IMR-90 (cell line): ENCODE data around the gene PTCHD4. TPM values are rescaled to one million over a fixed set of nuclear protein-coding genes. Genes with fewer than 3 reads are reported as not detected.

ENCODE experiments used
- ATAC-seq: fragments of 200-7000 bp; cut with Tn5 transposase; 2 replicates; pipeline ENCODE4 v1.9.1; 2020; ENCODE audit warnings: low read depth, mild to moderate bottlenecking, moderate library complexity
- Bru-seq: library from RNA; stranded (reverse); fragments of 400-500 nt; gene quantifications from one replicate; lab custom pipeline; 2021; lab: Mats Ljungman, UMichigan
- BruChase-seq, 2 experiments: library from RNA; stranded (reverse); fragments of 400-500 nt; gene quantifications; one replicate each; lab custom pipeline; 2021; lab: Mats Ljungman, UMichigan
- BruUV-seq: library from RNA; stranded (reverse); fragments of 400-500 nt; replicated peaks from 2 replicates; lab custom pipeline; 2021; lab: Mats Ljungman, UMichigan
- CTCF ChIA-PET: fragments of 300-600 bp; formaldehyde crosslinking; extraction: SDS; loops from one replicate; lab custom pipeline; 2021; ENCODE audit warnings: antibody characterized with exemption; lab: Yijun Ruan, JAX
- POLR2A ChIA-PET: fragments of 300-600 bp; sonication (Branson Sonifier 250); formaldehyde crosslinking; loops from one replicate; lab custom pipeline; 2022; ENCODE audit warnings: antibody characterized with exemption; ENCODE audit not compliant: unreplicated experiment; lab: Charles Lee
- DNase-seq: peaks from one replicate; pipeline ENCODE4 v3.0.0; 2013
- H2AFZ ChIP-seq: replicated peaks from 2 replicates; pipeline ENCODE3; 2013; ENCODE audit warnings: low read length, mild to moderate bottlenecking; ENCODE audit not compliant: poor library complexity
- H2AK5ac ChIP-seq: 2 replicates; pipeline ENCODE4 v1.6.1; 2013; ENCODE audit warnings: low read depth, low read length, inconsistent platforms
- H2AK9ac ChIP-seq: replicated peaks from 2 replicates; pipeline ENCODE3; 2013; ENCODE audit warnings: mild to moderate bottlenecking, low read depth, low read length, moderate library complexity; ENCODE audit not compliant: poor library complexity
- H2BK120ac ChIP-seq: 2 replicates; pipeline ENCODE4 v1.6.1; 2013; ENCODE audit warnings: low read depth, low read length, inconsistent platforms
- H2BK15ac ChIP-seq: 3 replicates; pipeline ENCODE4 v1.6.1; 2013; ENCODE audit warnings: low read depth, low read length, inconsistent platforms
- H2BK20ac ChIP-seq: 2 replicates; pipeline ENCODE4 v1.6.1; 2013; ENCODE audit warnings: low read depth, mild to moderate bottlenecking, inconsistent platforms, low read length, moderate library complexity
- H2BK5ac ChIP-seq: 2 replicates; pipeline ENCODE4 v1.6.1; 2013; ENCODE audit warnings: mild to moderate bottlenecking, low read depth, low read length, inconsistent platforms; ENCODE audit not compliant: poor library complexity, severe bottlenecking
- H3K14ac ChIP-seq: replicated peaks from 2 replicates; pipeline ENCODE4 v1.6.1; 2013; ENCODE audit warnings: low read depth, low read length, inconsistent platforms
- H3K18ac ChIP-seq: 2 replicates; pipeline ENCODE4 v1.6.1; 2013; ENCODE audit warnings: low read depth, low read length, control low read depth
- H3K23ac ChIP-seq: 2 replicates; pipeline ENCODE4 v1.6.1; 2013; ENCODE audit warnings: low read depth, low read length, inconsistent platforms
- H3K27ac ChIP-seq: 2 replicates; pipeline ENCODE4 v1.5.1; 2013; ENCODE audit warnings: mild to moderate bottlenecking, control low read depth, low read length; ENCODE audit not compliant: insufficient read depth
- H3K27me3 ChIP-seq: 2 replicates; pipeline ENCODE4 v1.6.1; 2013; ENCODE audit warnings: low read length; ENCODE audit not compliant: control insufficient read depth, insufficient read depth
- H3K36me3 ChIP-seq: 2 replicates; pipeline ENCODE4 v1.6.1; 2013; ENCODE audit warnings: low read length, mixed read lengths; ENCODE audit not compliant: control insufficient read depth, insufficient read depth
- H3K4ac ChIP-seq: 2 replicates; pipeline ENCODE4 v1.6.1; 2013; ENCODE audit warnings: low read depth, low read length, inconsistent platforms
- H3K4me1 ChIP-seq: 2 replicates; pipeline ENCODE4 v1.6.1; 2013; ENCODE audit warnings: low read length, mixed read lengths; ENCODE audit not compliant: control insufficient read depth, insufficient read depth
- H3K4me2 ChIP-seq: 2 replicates; pipeline ENCODE4 v1.6.1; 2013; ENCODE audit warnings: low read depth, mild to moderate bottlenecking, control low read depth, low read length, moderate library complexity
- H3K4me3 ChIP-seq: 2 replicates; pipeline ENCODE4 v1.5.1; 2013; ENCODE audit warnings: low read depth, mild to moderate bottlenecking, control low read depth, low read length, moderate library complexity; ENCODE audit not compliant: insufficient read depth
- H3K56ac ChIP-seq: 2 replicates; pipeline ENCODE4 v1.6.1; 2013; ENCODE audit warnings: low read length, inconsistent platforms; ENCODE audit not compliant: insufficient read depth; ENCODE audit errors: extremely low read depth
- H3K79me1 ChIP-seq, 2 experiments: 2 replicates each; pipeline ENCODE4 v1.6.1; 2013; ENCODE audit warnings: low read length in 2 of 2, inconsistent platforms in 1 of 2, low read depth in 1 of 2
- H3K9ac ChIP-seq: 2 replicates; pipeline ENCODE4 v1.6.1; 2013; ENCODE audit warnings: low read depth, low read length, control low read depth
- H3K9me1 ChIP-seq: 2 replicates; pipeline ENCODE4 v1.6.1; 2013; ENCODE audit warnings: low read length, inconsistent platforms; ENCODE audit not compliant: insufficient read depth
- H3K9me3 ChIP-seq: 2 replicates; pipeline ENCODE4 v1.6.1; 2013; ENCODE audit warnings: low read length; ENCODE audit not compliant: control insufficient read depth, insufficient read depth
- H4K20me1 ChIP-seq: 2 replicates; pipeline ENCODE4 v1.6.1; 2013; ENCODE audit warnings: low read length, inconsistent platforms; ENCODE audit not compliant: insufficient read depth
- H4K5ac ChIP-seq: 2 replicates; pipeline ENCODE4 v1.6.1; 2013; ENCODE audit warnings: mild to moderate bottlenecking, low read depth, low read length, control low read depth
- H4K8ac ChIP-seq, 2 experiments: 2 replicates each; pipeline ENCODE4 v1.6.1; 2013; ENCODE audit warnings: low read depth in 2 of 2, low read length in 2 of 2, control low read depth in 1 of 2, inconsistent platforms in 1 of 2
- H4K91ac ChIP-seq: 2 replicates; pipeline ENCODE4 v1.6.1; 2013; ENCODE audit warnings: low read depth, low read length, inconsistent platforms; ENCODE audit not compliant: insufficient read depth
- CEBPB ChIP-seq: IDR thresholded peaks from 2 replicates; pipeline ENCODE4 v1.6.1; 2012; ENCODE audit warnings: low read depth, low read length, improper control_type of control experiment
- CHD1 ChIP-seq: IDR thresholded peaks from 2 replicates; pipeline ENCODE4 v1.6.1; 2012; ENCODE audit warnings: low read depth, low read length, improper control_type of control experiment
- ELK1 ChIP-seq: fragments of 150-350 bp; IDR thresholded peaks from 2 replicates; pipeline ENCODE4 v1.6.1; 2016; ENCODE audit warnings: low read depth, mild to moderate bottlenecking, low read length, moderate library complexity, borderline replicate concordance
- POLR2A ChIP-seq: IDR thresholded peaks from 2 replicates; pipeline ENCODE4 v1.6.1; 2012; ENCODE audit warnings: mild to moderate bottlenecking, low read depth, low read length
- WGBS, 2 experiments: methylation state at CpG; one replicate each; pipeline versions ENCODE4 v1.1.5 to v1.1.7; 2013; ENCODE audit warnings: missing lambda C conversion rate in 2 of 2; ENCODE audit not compliant: insufficient read length in 1 of 2; ENCODE audit errors: extremely low coverage in 2 of 2; 5-methylcytosine and 5-hydroxymethylcytosine counted together
- dilution Hi-C: fragments of 300-500 bp; cut with HindIII; formaldehyde crosslinking; loops from one replicate; pipeline ENCODE4 v1.14.3; 2018; ENCODE audit warnings: low sequenced_read_pairs; ENCODE audit not compliant: unreplicated experiment
- in situ Hi-C: fragments of 300-500 bp; cut with MboI; formaldehyde crosslinking; loops from 3 replicates; pipeline ENCODE4 v1.14.3; 2019; ENCODE audit warnings: low sequenced_read_pairs, inconsistent platforms, mixed read lengths
- intact Hi-C: fragments of 100-400 bp; cut with micrococcal nuclease; formaldehyde crosslinking; loops from 2 replicates; pipeline ENCODE4 v1.10.0; 2022
- long read RNA-seq: library from polyadenylated mRNA; unstranded; transcript quantifications from one replicate; pipeline ENCODE4 v2.0.0, GENCODE V29; 2021; ENCODE audit not compliant: unreplicated experiment
- polyA plus RNA-seq, 3 experiments: library from polyadenylated mRNA; depleted of rRNA; stranded (reverse); fragments of >200 nt; gene quantifications; 2 replicates each; pipeline ENCODE4 v1.2.3, GENCODE V29; 2012; ENCODE audit warnings: low replicate concordance in 1 of 3
- total RNA-seq: library from RNA; depleted of rRNA; stranded (reverse); fragments of >200 nt; gene quantifications from 2 replicates; pipeline ENCODE4 v1.2.3, GENCODE V29; 2012; rRNA removed
- TF ChIP-seq, protein P1 (sequence below): fragments of 150-350 bp; IDR thresholded peaks from 2 replicates; pipeline ENCODE4 v1.6.1; 2017; ENCODE audit warnings: mild to moderate bottlenecking, antibody characterized with exemption, low read length, low read depth

Gene PTCHD4
- total RNA-seq (0.72 and 1.1 TPM in 2 replicates), polyA plus RNA-seq (2012; rRNA removed) (0.36 and 0.53 TPM in 2 replicates), Bru-seq, nascent RNA (percentile 52 among the genes with signal in this experiment), BruChase-seq, experiment 1, labeled RNA remaining after a 6-hour chase (percentile 51 among the genes with signal in this experiment), BruChase-seq, experiment 2, labeled RNA remaining after a 2-hour chase (percentile 56 among the genes with signal in this experiment)
- 0.08 and 0.27 TPM in 2 replicates for polyA plus RNA-seq (2012; cell fraction: cytosol; rRNA removed)
- polyA plus RNA-seq (2012; cell fraction: nucleus; rRNA removed; ENCODE audit: low replicate concordance): 0.14 and 0.46 TPM in 2 replicates
- long read RNA-seq, partial matches to known transcripts: 0 of 7 reads
- long read RNA-seq, other reads (novel, unspliced or antisense): 7 of 7 reads

GRCh38 chr6:48111143-48111506, at the start of gene PTCHD4:
PTCHD4 (minus strand) TSS chr6:48111197; CDS start chr6:48068957, 42,240 bp downstream.
- H2BK5ac ChIP-seq: peak within 1 kb of the TSS; percentile 100
- no peaks in the 10 kb centered on the region for H3K9me1 ChIP-seq
- DNase-seq: peak; percentile 48
- peak within 1 kb of the TSS; percentile 97 for H2BK120ac ChIP-seq
- dilution Hi-C loops: no loop called here
- H2AK5ac ChIP-seq: peak within 1 kb of the TSS; percentile 36; the same call in 1 of the 2 replicates
- H3K18ac ChIP-seq: peak within 1 kb of the TSS; percentile 100
- TF ChIP-seq, protein P1, sequence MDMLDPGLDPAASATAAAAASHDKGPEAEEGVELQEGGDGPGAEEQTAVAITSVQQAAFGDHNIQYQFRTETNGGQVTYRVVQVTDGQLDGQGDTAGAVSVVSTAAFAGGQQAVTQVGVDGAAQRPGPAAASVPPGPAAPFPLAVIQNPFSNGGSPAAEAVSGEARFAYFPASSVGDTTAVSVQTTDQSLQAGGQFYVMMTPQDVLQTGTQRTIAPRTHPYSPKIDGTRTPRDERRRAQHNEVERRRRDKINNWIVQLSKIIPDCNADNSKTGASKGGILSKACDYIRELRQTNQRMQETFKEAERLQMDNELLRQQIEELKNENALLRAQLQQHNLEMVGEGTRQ: no peak
- TF ChIP-seq ELK1: no peak
- no peak for TF ChIP-seq CHD1
- no peak for TF ChIP-seq POLR2A
- TF ChIP-seq CEBPB: peak; percentile 80
- H2AK9ac ChIP-seq: peak within 1 kb of the TSS; percentile 97
- no peaks in the 10 kb centered on the region for H4K20me1 ChIP-seq
- H4K8ac ChIP-seq: peak within 1 kb of the TSS; percentile 55 to 99; a peak in 3 of 4 replicates
- no CpG with 5 or more reads among the region's 1 CpG for WGBS, 2 experiments
- H3K36me3 ChIP-seq: no peaks in the 10 kb centered on the region
- H3K56ac ChIP-seq: peak within 1 kb of the TSS; percentile 89; the same call in 1 of the 2 replicates
- CTCF ChIA-PET: no interaction called here
- ATAC-seq: peak; percentile 89
- H4K91ac ChIP-seq: peak within 1 kb of the TSS; percentile 97
- no peaks in the 10 kb centered on the region; the same call in 1 of the 2 replicates for H3K4me1 ChIP-seq
- peak within 1 kb of the TSS; percentile 98 for H3K4ac ChIP-seq
- peak within 1 kb of the TSS; percentile 87; the same call in 2 of the 3 replicates for H2BK15ac ChIP-seq
- peak within 1 kb of the TSS; percentile 98 for H3K14ac ChIP-seq
- intact Hi-C loops: no loop called here
- H3K9me3 ChIP-seq: no peaks in the 10 kb centered on the region
- H4K5ac ChIP-seq: peak within 1 kb of the TSS; percentile 100
- peak within 1 kb of the TSS; percentile 9 for H2AFZ ChIP-seq
- in situ Hi-C loops: no loop called here
- peak within 1 kb of the TSS; percentile 84 for H3K9ac ChIP-seq
- H3K79me1 ChIP-seq: no peaks in the 10 kb centered on the region; a peak in 1 of 4 replicates
- peak within 1 kb of the TSS; percentile 95 for H3K4me3 ChIP-seq
- no TSS peak for BruUV-seq
- POLR2A ChIA-PET: no interaction called here
- H3K4me2 ChIP-seq: peak within 1 kb of the TSS; percentile 98
- peak within 1 kb of the TSS; percentile 92 for H2BK20ac ChIP-seq
- peak within 1 kb of the TSS; percentile 96 for H3K23ac ChIP-seq
- no peaks in the 10 kb centered on the region for H3K27me3 ChIP-seq
- H3K27ac ChIP-seq: peak within 1 kb of the TSS; percentile 99; the same call in 1 of the 2 replicates
